ENCODE data around the gene LCE2D. TPM values are rescaled to one million over a fixed set of nuclear protein-coding genes. Genes with fewer than 3 reads are reported as not detected.

The LCE2D gene
- total and polyA plus RNA-seq, 2 of the 4 experiments (the other 2 are of a cell fraction): not detected

- DNase-seq (no peak), ATAC-seq (ENCODE audit: low read depth) (no peak)
- POLR2A ChIA-PET (ENCODE audit: unreplicated experiment): no interaction called here
- no peaks in the 10 kb centered on the region for H4K20me1 ChIP-seq (ENCODE audit: insufficient read depth, low read length)
- H2AFZ ChIP-seq (replicated peaks; ENCODE audit: low read length, poor library complexity): no peak overlapping the region
- no peak overlapping the region for H3K4ac ChIP-seq (ENCODE audit: low read depth, low read length)
- H3K9ac ChIP-seq (ENCODE audit: low read depth, low read length): no peak overlapping the region
- H3K9me3 ChIP-seq (ENCODE audit: control insufficient read depth, insufficient read depth, low read length): no peaks in the 10 kb centered on the region
- intact Hi-C loops (cut with micrococcal nuclease): no loop called here
- no TSS peak for BruUV-seq (replicated peaks)
- H3K18ac ChIP-seq (ENCODE audit: low read depth, low read length): no peak overlapping the region
- WGBS, 2 experiments (ENCODE audit: extremely low coverage in 2 of 2, insufficient read length in 1 of 2): no CpG with 5 or more reads among the region's 3 CpGs
- no peak overlapping the region for H2BK120ac ChIP-seq (ENCODE audit: low read depth, low read length)
- H3K79me1 ChIP-seq (ENCODE audit: low read depth in 1 of 2, low read length in 2 of 2): no peaks in the 10 kb centered on the region
- H2BK20ac ChIP-seq (ENCODE audit: low read depth, low read length): no peak overlapping the region
- H2AK5ac ChIP-seq (ENCODE audit: low read depth, low read length): no peak overlapping the region
- no peaks in the 10 kb centered on the region for H3K4me1 ChIP-seq (ENCODE audit: control insufficient read depth, insufficient read depth, low read length)
- no peaks in the 10 kb centered on the region for H3K9me1 ChIP-seq (ENCODE audit: insufficient read depth, low read length)
- dilution Hi-C loops (cut with HindIII; ENCODE audit: low sequenced_read_pairs, unreplicated experiment): no loop called here
- no peak overlapping the region for H3K23ac ChIP-seq (ENCODE audit: low read depth, low read length)
- H4K8ac ChIP-seq (ENCODE audit: low read depth in 2 of 2, low read length in 2 of 2): no peak overlapping the region
- no peaks in the 10 kb centered on the region for H3K27me3 ChIP-seq (ENCODE audit: control insufficient read depth, insufficient read depth, low read length)
- H4K91ac ChIP-seq (ENCODE audit: insufficient read depth, low read depth, low read length): no peak overlapping the region
- H3K4me2 ChIP-seq (ENCODE audit: low read depth, low read length): no peak overlapping the region
- H3K56ac ChIP-seq (ENCODE audit: extremely low read depth, insufficient read depth, low read length): no peak overlapping the region
- in situ Hi-C loops (cut with MboI; ENCODE audit: low sequenced_read_pairs): no loop called here
- CTCF ChIA-PET: interaction anchor here (0.7 kb wide), 1 partner anchor 195 kb away, joined by 4 read pairs; no protein-coding TSS in a partner anchor
- no peak overlapping the region for H2AK9ac ChIP-seq (replicated peaks; ENCODE audit: low read depth, low read length, poor library complexity)
- no peak overlapping the region for H3K14ac ChIP-seq (replicated peaks; ENCODE audit: low read depth, low read length)
- no peak overlapping the region for H4K5ac ChIP-seq (ENCODE audit: low read depth, low read length)
- H2BK5ac ChIP-seq (ENCODE audit: low read depth, low read length, poor library complexity, severe bottlenecking): no peak overlapping the region
- no peak overlapping the region for H3K4me3 ChIP-seq (ENCODE audit: insufficient read depth, low read depth, low read length)
- no peak overlapping the region for H2BK15ac ChIP-seq (ENCODE audit: low read depth, low read length)
- TF ChIP-seq, protein P1, sequence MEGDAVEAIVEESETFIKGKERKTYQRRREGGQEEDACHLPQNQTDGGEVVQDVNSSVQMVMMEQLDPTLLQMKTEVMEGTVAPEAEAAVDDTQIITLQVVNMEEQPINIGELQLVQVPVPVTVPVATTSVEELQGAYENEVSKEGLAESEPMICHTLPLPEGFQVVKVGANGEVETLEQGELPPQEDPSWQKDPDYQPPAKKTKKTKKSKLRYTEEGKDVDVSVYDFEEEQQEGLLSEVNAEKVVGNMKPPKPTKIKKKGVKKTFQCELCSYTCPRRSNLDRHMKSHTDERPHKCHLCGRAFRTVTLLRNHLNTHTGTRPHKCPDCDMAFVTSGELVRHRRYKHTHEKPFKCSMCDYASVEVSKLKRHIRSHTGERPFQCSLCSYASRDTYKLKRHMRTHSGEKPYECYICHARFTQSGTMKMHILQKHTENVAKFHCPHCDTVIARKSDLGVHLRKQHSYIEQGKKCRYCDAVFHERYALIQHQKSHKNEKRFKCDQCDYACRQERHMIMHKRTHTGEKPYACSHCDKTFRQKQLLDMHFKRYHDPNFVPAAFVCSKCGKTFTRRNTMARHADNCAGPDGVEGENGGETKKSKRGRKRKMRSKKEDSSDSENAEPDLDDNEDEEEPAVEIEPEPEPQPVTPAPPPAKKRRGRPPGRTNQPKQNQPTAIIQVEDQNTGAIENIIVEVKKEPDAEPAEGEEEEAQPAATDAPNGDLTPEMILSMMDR (conservative IDR thresholded peaks at IDR 0.05; ENCODE audit: low read depth, low read length): no peak
- TF ChIP-seq POLR2A (IDR thresholded peaks at IDR 0.05; ENCODE audit: low read depth, low read length): no peak
- TF ChIP-seq USF2 (IDR thresholded peaks at IDR 0.05; ENCODE audit: low read depth, low read length): no peak
- no peak for TF ChIP-seq NFE2L2 (IDR thresholded peaks at IDR 0.05; ENCODE audit: low read depth, low read length)
- TF ChIP-seq RAD21 (IDR thresholded peaks at IDR 0.05; ENCODE audit: low read length): no peak
- TF ChIP-seq BHLHE40 (IDR thresholded peaks at IDR 0.05; ENCODE audit: low read depth, low read length): no peak
- TF ChIP-seq CEBPB (IDR thresholded peaks at IDR 0.05; ENCODE audit: low read depth, low read length): no peak
- no peak for TF ChIP-seq SMC3 (IDR thresholded peaks at IDR 0.05; ENCODE audit: low read depth, low read length)
- no peak for TF ChIP-seq MAZ (IDR thresholded peaks at IDR 0.05; ENCODE audit: borderline replicate concordance, low read depth, low read length)
- TF ChIP-seq MXI1 (IDR thresholded peaks at IDR 0.05; ENCODE audit: borderline replicate concordance, low read depth, low read length): no peak
- TF ChIP-seq, protein P2, sequence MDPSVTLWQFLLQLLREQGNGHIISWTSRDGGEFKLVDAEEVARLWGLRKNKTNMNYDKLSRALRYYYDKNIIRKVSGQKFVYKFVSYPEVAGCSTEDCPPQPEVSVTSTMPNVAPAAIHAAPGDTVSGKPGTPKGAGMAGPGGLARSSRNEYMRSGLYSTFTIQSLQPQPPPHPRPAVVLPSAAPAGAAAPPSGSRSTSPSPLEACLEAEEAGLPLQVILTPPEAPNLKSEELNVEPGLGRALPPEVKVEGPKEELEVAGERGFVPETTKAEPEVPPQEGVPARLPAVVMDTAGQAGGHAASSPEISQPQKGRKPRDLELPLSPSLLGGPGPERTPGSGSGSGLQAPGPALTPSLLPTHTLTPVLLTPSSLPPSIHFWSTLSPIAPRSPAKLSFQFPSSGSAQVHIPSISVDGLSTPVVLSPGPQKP (IDR thresholded peaks at IDR 0.05; ENCODE audit: borderline replicate concordance, low read depth, low read length): no peak
- TF ChIP-seq CHD1 (IDR thresholded peaks at IDR 0.05; ENCODE audit: low read depth, low read length): no peak
- TF ChIP-seq RFX5 (IDR thresholded peaks at IDR 0.05; ENCODE audit: low read depth, low read length): no peak
- TF ChIP-seq RCOR1 (IDR thresholded peaks at IDR 0.05; ENCODE audit: insufficient replicate concordance, low read length): no peak
- no peak for TF ChIP-seq MAFK (IDR thresholded peaks at IDR 0.05; ENCODE audit: low read depth, low read length)
- no peak for TF ChIP-seq FOS (IDR thresholded peaks at IDR 0.05; ENCODE audit: low read depth, low read length)
- no peaks in the 10 kb centered on the region for H3K36me3 ChIP-seq (ENCODE audit: control insufficient read depth, insufficient read depth, low read length)
- H3K27ac ChIP-seq (ENCODE audit: insufficient read depth, low read length): no peak overlapping the region
Observed at GRCh38 chr1:152643945-152644344, 19.2 kb upstream of the LCE2D start.
